Natural killer cell (primary cell): ENCODE measurements around the gene RCL1. TPM values are rescaled to one million over a fixed set of nuclear protein-coding genes. Genes with fewer than 3 reads are reported as not detected.

Experiments
- ATAC-seq, 3 donors: fragments of 150-1000 bp in 2 of 3; fragments of 200-7000 bp in 1 of 3; cut with Tn5 transposase; 1 replicate in 1 of 3; 2 replicates in 2 of 3; pipeline ENCODE4 v1.10.0; 2021; ENCODE audit warnings: mild to moderate bottlenecking in 2 of 3, moderate library complexity in 2 of 3
- DNase-seq, 2 donors: peaks; one replicate each; pipeline versions ENCODE4 v3.0.0 to v3.0.0-alpha.2; 2013 to 2021; ENCODE audit warnings: mixed read lengths in 1 of 2
- H3K27ac ChIP-seq: one replicate; pipeline ENCODE4 v1.5.1; 2013; ENCODE audit warnings: mild to moderate bottlenecking, low read length
- H3K27me3 ChIP-seq: one replicate; pipeline ENCODE4 v1.6.1; 2013; ENCODE audit warnings: low read length; ENCODE audit not compliant: control insufficient read depth, insufficient read depth
- H3K36me3 ChIP-seq: one replicate; pipeline ENCODE4 v1.6.1; 2013; ENCODE audit warnings: low read length; ENCODE audit not compliant: control insufficient read depth, insufficient read depth
- H3K4me1 ChIP-seq: one replicate; pipeline ENCODE4 v1.6.1; 2013; ENCODE audit warnings: low read length; ENCODE audit not compliant: control insufficient read depth, insufficient read depth
- H3K4me3 ChIP-seq: one replicate; pipeline ENCODE4 v1.5.1; 2013; ENCODE audit warnings: low read length
- H3K9me3 ChIP-seq: one replicate; pipeline ENCODE4 v1.6.1; 2013; ENCODE audit warnings: low read length; ENCODE audit not compliant: control insufficient read depth, insufficient read depth
- H3K27ac Mint-ChIP-seq, 2 donors: one replicate each; pipeline ENCODE4 v1.8.0; 2022; ENCODE audit warnings: mild to moderate bottlenecking in 2 of 2, mixed read lengths in 2 of 2, moderate library complexity in 1 of 2
- H3K27me3 Mint-ChIP-seq, 2 donors: one replicate each; pipeline ENCODE4 v1.8.0; 2022; ENCODE audit warnings: low read depth in 2 of 2, mixed read lengths in 2 of 2
- H3K36me3 Mint-ChIP-seq: one replicate; pipeline ENCODE4 v1.8.0; 2022; ENCODE audit warnings: mixed read lengths
- H3K4me1 Mint-ChIP-seq, 2 donors: one replicate each; pipeline ENCODE4 v1.8.0; 2022; ENCODE audit warnings: mixed read lengths in 2 of 2
- H3K4me3 Mint-ChIP-seq: one replicate; pipeline ENCODE4 v1.8.0; 2022; ENCODE audit warnings: mild to moderate bottlenecking, moderate library complexity, mixed read lengths
- H3K9me3 Mint-ChIP-seq, 2 donors: one replicate each; pipeline ENCODE4 v1.8.0; 2022; ENCODE audit warnings: mixed read lengths in 2 of 2
- WGBS: methylation state at CpG from one replicate; pipeline ENCODE4 v1.1.7; 2013; ENCODE audit warnings: missing lambda C conversion rate; ENCODE audit not compliant: insufficient coverage; 5-methylcytosine and 5-hydroxymethylcytosine counted together
- intact Hi-C: fragments of 100-400 bp; cut with micrococcal nuclease; formaldehyde crosslinking; loops from one replicate; pipeline ENCODE4 v1.14.2; 2022
- total RNA-seq, 4 donors: library from RNA; stranded (reverse); fragments of 120-200 nt in 1 of 4; gene quantifications; one replicate each; pipeline versions ENCODE4 v1.2.3 to v1.2.4, GENCODE V29; 2013 to 2022
- TF ChIP-seq, protein P1 (sequence below): fragments of 200-600 bp; IDR thresholded peaks from one replicate; pipeline ENCODE4 v1.8.0; 2022; ENCODE audit warnings: antibody characterized with exemption

The RCL1 gene
- total RNA-seq, 3 donors from 2014 or later (not counting 1 experiment from before 2014, with no cell fraction given), result 18.1 to 26.3 (median 23.0) TPM

DNA sequence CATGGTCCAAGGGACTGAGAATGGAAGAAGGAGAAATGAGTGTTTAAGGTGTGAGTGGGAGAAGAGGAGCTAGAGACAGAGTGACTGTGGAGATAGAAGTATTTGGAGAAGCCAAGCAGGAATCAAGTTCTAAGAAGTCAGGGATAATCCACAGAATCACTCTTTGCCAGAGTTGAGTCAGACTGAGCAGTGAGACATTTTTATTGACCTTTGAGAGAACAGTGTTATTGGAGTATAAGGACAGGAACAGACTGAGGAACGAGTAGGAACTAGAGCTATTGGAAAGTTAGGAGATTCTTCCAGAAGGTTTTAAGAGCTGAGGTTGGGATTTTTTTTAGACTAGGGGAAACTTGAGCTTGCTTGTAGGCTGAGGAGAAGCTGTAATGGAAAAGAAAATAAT, 37.2 kb downstream of the RCL1 start:
- H3K4me3 Mint-ChIP-seq, result no peak overlapping the region
- peaks cover 0 to 5% of the 10 kb centered on the region in 2 donors for H3K4me1 Mint-ChIP-seq
- no peak overlapping the region for H3K27ac Mint-ChIP-seq
- no peaks in the 10 kb centered on the region for H3K9me3 Mint-ChIP-seq
- H3K4me1 ChIP-seq, result no peaks in the 10 kb centered on the region
- ATAC-seq (no peak), DNase-seq (no peak)
- H3K36me3 Mint-ChIP-seq, result no peaks in the 10 kb centered on the region
- no peak overlapping the region for H3K27ac ChIP-seq
- H3K4me3 ChIP-seq, result no peak overlapping the region
- peaks cover 8% of the 10 kb centered on the region for H3K36me3 ChIP-seq
- H3K9me3 ChIP-seq, result no peaks in the 10 kb centered on the region
- intact Hi-C loops, result no loop called here
- no peaks in the 10 kb centered on the region for H3K27me3 ChIP-seq
- H3K27me3 Mint-ChIP-seq, result no peaks in the 10 kb centered on the region
- WGBS, result 93% methylated on average over 1 of the region's 1 CpG
- TF ChIP-seq, protein P1, sequence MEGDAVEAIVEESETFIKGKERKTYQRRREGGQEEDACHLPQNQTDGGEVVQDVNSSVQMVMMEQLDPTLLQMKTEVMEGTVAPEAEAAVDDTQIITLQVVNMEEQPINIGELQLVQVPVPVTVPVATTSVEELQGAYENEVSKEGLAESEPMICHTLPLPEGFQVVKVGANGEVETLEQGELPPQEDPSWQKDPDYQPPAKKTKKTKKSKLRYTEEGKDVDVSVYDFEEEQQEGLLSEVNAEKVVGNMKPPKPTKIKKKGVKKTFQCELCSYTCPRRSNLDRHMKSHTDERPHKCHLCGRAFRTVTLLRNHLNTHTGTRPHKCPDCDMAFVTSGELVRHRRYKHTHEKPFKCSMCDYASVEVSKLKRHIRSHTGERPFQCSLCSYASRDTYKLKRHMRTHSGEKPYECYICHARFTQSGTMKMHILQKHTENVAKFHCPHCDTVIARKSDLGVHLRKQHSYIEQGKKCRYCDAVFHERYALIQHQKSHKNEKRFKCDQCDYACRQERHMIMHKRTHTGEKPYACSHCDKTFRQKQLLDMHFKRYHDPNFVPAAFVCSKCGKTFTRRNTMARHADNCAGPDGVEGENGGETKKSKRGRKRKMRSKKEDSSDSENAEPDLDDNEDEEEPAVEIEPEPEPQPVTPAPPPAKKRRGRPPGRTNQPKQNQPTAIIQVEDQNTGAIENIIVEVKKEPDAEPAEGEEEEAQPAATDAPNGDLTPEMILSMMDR, result no peak

GRCh38 chr9:4830699-4831098, 38.0 kb downstream of the RCL1 start:
- Mint-ChIP-seq H3K9me3 (no peaks in the 10 kb centered on the region), H3K4me1 (peaks cover 0 to 8% of the 10 kb centered on the region in 2 donors), H3K27me3 (no peaks in the 10 kb centered on the region), H3K36me3 (no peaks in the 10 kb centered on the region), H3K27ac (no peak overlapping the region), H3K4me3 (no peak overlapping the region)
- H3K4me1 ChIP-seq, result no peaks in the 10 kb centered on the region
- TF ChIP-seq, protein P1, result no peak
- ATAC-seq (no peak), DNase-seq (no peak)
- WGBS, result 76% methylated on average over 5 of the region's 5 CpGs
- no peak overlapping the region for H3K4me3 ChIP-seq
- intact Hi-C loops, result no loop called here
- no peak overlapping the region for H3K27ac ChIP-seq
- peaks cover 8% of the 10 kb centered on the region for H3K36me3 ChIP-seq
- H3K9me3 ChIP-seq, result no peaks in the 10 kb centered on the region
- no peaks in the 10 kb centered on the region for H3K27me3 ChIP-seq

DNA sequence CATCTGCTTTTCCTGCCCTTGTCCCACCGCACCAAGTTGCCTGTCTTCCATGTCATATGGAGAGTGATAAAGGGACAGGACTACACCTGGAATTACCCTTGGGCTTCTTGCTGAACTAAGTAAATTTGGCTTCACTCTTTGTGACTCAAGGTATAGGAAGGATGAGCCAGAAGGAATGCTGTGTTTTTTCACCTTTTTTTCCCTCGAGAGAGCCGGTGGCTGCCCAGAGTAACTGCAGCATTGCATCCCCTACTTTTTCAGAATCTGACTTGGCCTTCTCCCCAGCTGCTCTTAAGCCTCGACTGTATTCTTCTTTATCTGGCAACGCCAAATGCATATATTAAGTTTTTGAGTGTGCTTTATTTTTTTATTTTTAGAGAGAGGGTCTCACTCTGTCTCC, 38.4 kb downstream of the RCL1 start:
- intact Hi-C loops, result no loop called here
- H3K4me3 ChIP-seq, result no peak overlapping the region
- DNase-seq (no peak), ATAC-seq (no peak)
- H3K4me1 Mint-ChIP-seq, result peaks cover 0 to 8% of the 10 kb centered on the region in 2 donors
- no peak overlapping the region for H3K27ac Mint-ChIP-seq
- no peaks in the 10 kb centered on the region for H3K36me3 Mint-ChIP-seq
- H3K9me3 ChIP-seq, result no peaks in the 10 kb centered on the region
- WGBS, result 92% methylated on average over 5 of the region's 5 CpGs
- H3K36me3 ChIP-seq, result peaks cover 8% of the 10 kb centered on the region
- H3K27me3 ChIP-seq, result no peaks in the 10 kb centered on the region
- H3K4me3 Mint-ChIP-seq, result no peak overlapping the region
- no peaks in the 10 kb centered on the region for H3K4me1 ChIP-seq
- TF ChIP-seq, protein P1, result no peak
- H3K27ac ChIP-seq, result no peak overlapping the region
- H3K9me3 Mint-ChIP-seq, result no peaks in the 10 kb centered on the region
- H3K27me3 Mint-ChIP-seq, result no peaks in the 10 kb centered on the region

- no peaks in the 10 kb centered on the region for H3K27me3 Mint-ChIP-seq
- no peak overlapping the region for H3K4me3 Mint-ChIP-seq
Measured at GRCh38 chr9:4831944-4832343, 39.2 kb downstream of the RCL1 start.

More at GRCh38 chr9:4831944-4832343, 39.2 kb downstream of the RCL1 start:
- intact Hi-C loops, result no loop called here
- Mint-ChIP-seq H3K9me3 (no peaks in the 10 kb centered on the region), H3K4me1 (peaks cover 0 to 13% of the 10 kb centered on the region in 2 donors), H3K36me3 (no peaks in the 10 kb centered on the region), H3K27ac (no peak overlapping the region)
- no peaks in the 10 kb centered on the region for H3K4me1 ChIP-seq
- no peak overlapping the region for H3K27ac ChIP-seq
- ATAC-seq, result no peak
- peaks cover 10% of the 10 kb centered on the region for H3K36me3 ChIP-seq
- WGBS, result 100% methylated on average over 1 of the region's 3 CpGs
- no peaks in the 10 kb centered on the region for H3K27me3 ChIP-seq
- no peak overlapping the region for H3K4me3 ChIP-seq
- DNase-seq, result no peak
- H3K9me3 ChIP-seq, result no peaks in the 10 kb centered on the region
- TF ChIP-seq, protein P1, result no peak
